DMS 273 treated with DMSO at 0.1 percent for 48 hours (cell line): ENCODE results near the gene ANGEL1.

ENCODE experiments used
- DNase-seq: peaks from one replicate; lab custom pipeline; 2025; lab: John Stamatoyannopoulos, UW

Gene ANGEL1

GRCh38 chr14:76820700-76821099, 8.0 kb upstream of the ANGEL1 start:
- DNase-seq, result no peak

GRCh38 chr14:76814726-76815645, 2.3 kb upstream of the ANGEL1 start:
- DNase-seq, result no peak

- no peak for DNase-seq
These were observed 625 bp downstream of the ANGEL1 start for GRCh38 chr14:76812093-76812421.

GRCh38 chr14:76811561-76811960, 1.1 kb downstream of the ANGEL1 start:
- no peak for DNase-seq

- DNase-seq, result peak; percentile 34
These were observed 1.7 kb downstream of the ANGEL1 start for GRCh38 chr14:76810953-76811400.

- no peak for DNase-seq
These were observed 2.2 kb downstream of the ANGEL1 start for GRCh38 chr14:76810525-76810924.

GRCh38 chr14:76808990-76809389, 3.7 kb downstream of the ANGEL1 start:
- no peak for DNase-seq

- no peak for DNase-seq
These were observed 4.7 kb downstream of the ANGEL1 start for GRCh38 chr14:76808011-76808410.

GRCh38 chr14:76806446-76806845, 6.2 kb downstream of the ANGEL1 start:
- no peak for DNase-seq

GRCh38 chr14:76793956-76794355, 18.7 kb downstream of the ANGEL1 start:
- no peak for DNase-seq

- no peak for DNase-seq
These were observed 19.4 kb downstream of the ANGEL1 start for GRCh38 chr14:76793324-76793723.

- no peak for DNase-seq
These were observed 20.3 kb downstream of the ANGEL1 start for GRCh38 chr14:76792422-76792821.

- DNase-seq, result no peak
These were observed 26.1 kb downstream of the ANGEL1 start for GRCh38 chr14:76786601-76787000.

GRCh38 chr14:76784881-76785280, 27.8 kb downstream of the ANGEL1 start:
- peak; percentile 62 for DNase-seq

GRCh38 chr14:76784266-76784874, 28.3 kb downstream of the ANGEL1 start:
- no peak for DNase-seq

GRCh38 chr14:76782885-76783566, 29.7 kb downstream of the ANGEL1 start:
- no peak for DNase-seq

GRCh38 chr14:76782115-76782884, 30.4 kb downstream of the ANGEL1 start:
- no peak for DNase-seq

GRCh38 chr14:76781648-76782051, 31.0 kb downstream of the ANGEL1 start:
- no peak for DNase-seq

- DNase-seq, result no peak
These were observed 31.6 kb downstream of the ANGEL1 start for GRCh38 chr14:76780875-76781647.

GRCh38 chr14:76780360-76780759, 32.3 kb downstream of the ANGEL1 start:
- DNase-seq, result no peak

GRCh38 chr14:76780058-76780345, 32.7 kb downstream of the ANGEL1 start:
- no peak for DNase-seq
